Measurements from ENCODE around the gene QSOX1.

Gene QSOX1

GRCh38 chr1:180154325-180155181, at the start of gene QSOX1:
Gene QSOX1 (plus strand): TSS chr1:180154869. CDS start chr1:180154908, 39 bp downstream.
- Histone ChIP-seq H3K27me3 (ENCODE audit: control insufficient read depth in 1 of 2, insufficient read depth in 2 of 2, low read length in 2 of 2) (no peaks in the 10 kb centered on the region), H3K4me1 (ENCODE audit: insufficient read depth, low read length) (peaks cover 21% of the 10 kb centered on the region), H3K36me3 (ENCODE audit: insufficient read depth, low read length) (no peaks in the 10 kb centered on the region), H3K27ac (ENCODE audit: low read depth, low read length) (peak within 1 kb of the TSS; percentile 83), H3K9ac (ENCODE audit: low read length) (peak within 1 kb of the TSS; percentile 84), H3K4me3 (ENCODE audit: low read depth in 1 of 2, low read length in 2 of 2) (peak within 1 kb of the TSS; percentile 80 to 83), H3K9me3 (ENCODE audit: low read length) (no peaks in the 10 kb centered on the region)

- Histone ChIP-seq H3K9ac (ENCODE audit: low read length) (no peak overlapping the region), H3K4me3 (ENCODE audit: low read depth in 1 of 2, low read length in 2 of 2) (no peak overlapping the region), H3K27me3 (ENCODE audit: control insufficient read depth in 1 of 2, insufficient read depth in 2 of 2, low read length in 2 of 2) (no peaks in the 10 kb centered on the region), H3K36me3 (ENCODE audit: insufficient read depth, low read length) (peaks cover 21% of the 10 kb centered on the region), H3K27ac (ENCODE audit: low read depth, low read length) (peak overlapping the region; percentile 12), H3K9me3 (ENCODE audit: low read length) (no peaks in the 10 kb centered on the region), H3K4me1 (ENCODE audit: insufficient read depth, low read length) (peaks cover 38% of the 10 kb centered on the region)
These were observed 42.6 kb upstream of the QSOX1 start for GRCh38 chr1:180112091-180112490.

- Histone ChIP-seq H3K9ac (ENCODE audit: low read length) (no peak overlapping the region), H3K4me3 (ENCODE audit: low read depth in 1 of 2, low read length in 2 of 2) (no peak overlapping the region), H3K4me1 (ENCODE audit: insufficient read depth, low read length) (peaks cover 38% of the 10 kb centered on the region), H3K9me3 (ENCODE audit: low read length) (no peaks in the 10 kb centered on the region), H3K27ac (ENCODE audit: low read depth, low read length) (peak overlapping the region; percentile 31), H3K27me3 (ENCODE audit: control insufficient read depth in 1 of 2, insufficient read depth in 2 of 2, low read length in 2 of 2) (no peaks in the 10 kb centered on the region), H3K36me3 (ENCODE audit: insufficient read depth, low read length) (peaks cover 18% of the 10 kb centered on the region)
These were observed 41.6 kb upstream of the QSOX1 start for GRCh38 chr1:180112984-180113647.

- no peak overlapping the region for H3K9ac ChIP-seq (ENCODE audit: low read length)
- H3K9me3 ChIP-seq (ENCODE audit: low read length) = no peaks in the 10 kb centered on the region
- H3K4me1 ChIP-seq (ENCODE audit: insufficient read depth, low read length) = peaks cover 33% of the 10 kb centered on the region
- no peaks in the 10 kb centered on the region for H3K27me3 ChIP-seq (ENCODE audit: control insufficient read depth in 1 of 2, insufficient read depth in 2 of 2, low read length in 2 of 2)
- no peak overlapping the region for H3K27ac ChIP-seq (ENCODE audit: low read depth, low read length)
- peaks cover 16% of the 10 kb centered on the region for H3K36me3 ChIP-seq (ENCODE audit: insufficient read depth, low read length)
- H3K4me3 ChIP-seq (ENCODE audit: low read depth in 1 of 2, low read length in 2 of 2) = no peak overlapping the region
These were observed 40.2 kb upstream of the QSOX1 start for GRCh38 chr1:180114396-180114945.

GRCh38 chr1:180116964-180117763, 37.5 kb upstream of the QSOX1 start:
- H3K9me3 ChIP-seq (ENCODE audit: low read length) = no peaks in the 10 kb centered on the region
- no peak overlapping the region for H3K4me3 ChIP-seq (ENCODE audit: low read depth in 1 of 2, low read length in 2 of 2)
- H3K4me1 ChIP-seq (ENCODE audit: insufficient read depth, low read length) = peaks cover 25% of the 10 kb centered on the region
- no peak overlapping the region for H3K27ac ChIP-seq (ENCODE audit: low read depth, low read length)
- H3K36me3 ChIP-seq (ENCODE audit: insufficient read depth, low read length) = no peaks in the 10 kb centered on the region
- H3K27me3 ChIP-seq (ENCODE audit: control insufficient read depth in 1 of 2, insufficient read depth in 2 of 2, low read length in 2 of 2) = no peaks in the 10 kb centered on the region
- H3K9ac ChIP-seq (ENCODE audit: low read length) = no peak overlapping the region

GRCh38 chr1:180117764-180118116, 36.9 kb upstream of the QSOX1 start:
- H3K27me3 ChIP-seq (ENCODE audit: control insufficient read depth in 1 of 2, insufficient read depth in 2 of 2, low read length in 2 of 2) = no peaks in the 10 kb centered on the region
- H3K9me3 ChIP-seq (ENCODE audit: low read length) = no peaks in the 10 kb centered on the region
- H3K4me3 ChIP-seq (ENCODE audit: low read depth in 1 of 2, low read length in 2 of 2) = no peak overlapping the region
- H3K27ac ChIP-seq (ENCODE audit: low read depth, low read length) = no peak overlapping the region
- H3K4me1 ChIP-seq (ENCODE audit: insufficient read depth, low read length) = peaks cover 19% of the 10 kb centered on the region
- no peaks in the 10 kb centered on the region for H3K36me3 ChIP-seq (ENCODE audit: insufficient read depth, low read length)
- no peak overlapping the region for H3K9ac ChIP-seq (ENCODE audit: low read length)

- Histone ChIP-seq H3K27me3 (ENCODE audit: control insufficient read depth in 1 of 2, insufficient read depth in 2 of 2, low read length in 2 of 2) (no peaks in the 10 kb centered on the region), H3K4me3 (ENCODE audit: low read depth in 1 of 2, low read length in 2 of 2) (no peak overlapping the region), H3K27ac (ENCODE audit: low read depth, low read length) (no peak overlapping the region), H3K36me3 (ENCODE audit: insufficient read depth, low read length) (no peaks in the 10 kb centered on the region), H3K4me1 (ENCODE audit: insufficient read depth, low read length) (no peaks in the 10 kb centered on the region), H3K9ac (ENCODE audit: low read length) (no peak overlapping the region), H3K9me3 (ENCODE audit: low read length) (no peaks in the 10 kb centered on the region)
These were observed 34.8 kb upstream of the QSOX1 start for GRCh38 chr1:180119837-180120236.

GRCh38 chr1:180123463-180123936, 31.2 kb upstream of the QSOX1 start:
- Histone ChIP-seq H3K36me3 (ENCODE audit: insufficient read depth, low read length) (no peaks in the 10 kb centered on the region), H3K27me3 (ENCODE audit: control insufficient read depth in 1 of 2, insufficient read depth in 2 of 2, low read length in 2 of 2) (no peaks in the 10 kb centered on the region), H3K4me1 (ENCODE audit: insufficient read depth, low read length) (no peaks in the 10 kb centered on the region), H3K4me3 (ENCODE audit: low read depth in 1 of 2, low read length in 2 of 2) (no peak overlapping the region), H3K9me3 (ENCODE audit: low read length) (no peaks in the 10 kb centered on the region), H3K27ac (ENCODE audit: low read depth, low read length) (no peak overlapping the region), H3K9ac (ENCODE audit: low read length) (no peak overlapping the region)

GRCh38 chr1:180130651-180131050, 24.0 kb upstream of the QSOX1 start:
- Histone ChIP-seq H3K9me3 (ENCODE audit: low read length) (no peaks in the 10 kb centered on the region), H3K27ac (ENCODE audit: low read depth, low read length) (no peak overlapping the region), H3K36me3 (ENCODE audit: insufficient read depth, low read length) (no peaks in the 10 kb centered on the region)

GRCh38 chr1:180131510-180131909, 23.2 kb upstream of the QSOX1 start:
- Histone ChIP-seq H3K27ac (ENCODE audit: low read depth, low read length) (no peak overlapping the region), H3K27me3 (ENCODE audit: control insufficient read depth in 1 of 2, insufficient read depth in 2 of 2, low read length in 2 of 2) (no peaks in the 10 kb centered on the region), H3K36me3 (ENCODE audit: insufficient read depth, low read length) (no peaks in the 10 kb centered on the region), H3K9me3 (ENCODE audit: low read length) (no peaks in the 10 kb centered on the region), H3K4me1 (ENCODE audit: insufficient read depth, low read length) (no peaks in the 10 kb centered on the region), H3K4me3 (ENCODE audit: low read depth in 1 of 2, low read length in 2 of 2) (no peak overlapping the region), H3K9ac (ENCODE audit: low read length) (no peak overlapping the region)

More at GRCh38 chr1:180130651-180131050, 24.0 kb upstream of the QSOX1 start:
- H3K27me3 ChIP-seq (ENCODE audit: control insufficient read depth in 1 of 2, insufficient read depth in 2 of 2, low read length in 2 of 2) = no peaks in the 10 kb centered on the region
- H3K4me3 ChIP-seq (ENCODE audit: low read depth in 1 of 2, low read length in 2 of 2) = no peak overlapping the region
- no peak overlapping the region for H3K9ac ChIP-seq (ENCODE audit: low read length)
- no peaks in the 10 kb centered on the region for H3K4me1 ChIP-seq (ENCODE audit: insufficient read depth, low read length)

- no peaks in the 10 kb centered on the region for H3K4me1 ChIP-seq (ENCODE audit: insufficient read depth, low read length)
- H3K9me3 ChIP-seq (ENCODE audit: low read length) = no peaks in the 10 kb centered on the region
- H3K9ac ChIP-seq (ENCODE audit: low read length) = no peak overlapping the region
- no peaks in the 10 kb centered on the region for H3K27me3 ChIP-seq (ENCODE audit: control insufficient read depth in 1 of 2, insufficient read depth in 2 of 2, low read length in 2 of 2)
- no peaks in the 10 kb centered on the region for H3K36me3 ChIP-seq (ENCODE audit: insufficient read depth, low read length)
- no peak overlapping the region for H3K27ac ChIP-seq (ENCODE audit: low read depth, low read length)
- H3K4me3 ChIP-seq (ENCODE audit: low read depth in 1 of 2, low read length in 2 of 2) = no peak overlapping the region
These were observed 21.5 kb upstream of the QSOX1 start for GRCh38 chr1:180133193-180133592.
